Stimulated activated effector memory CD8-positive, alpha-beta T cell treated with anti-CD3 and anti-CD28 coated beads, Interleukin-12 subunit alpha, Interleukin-12 subunit beta, amount 100 ng/mL, for 72 hours (primary cell): ENCODE measurements around the gene CPD.
"Not testable (repeated sequence)": the region's sequence is repeated elsewhere in the genome, so short reads cannot be mapped to it uniquely, and the experiment has no call there.

Experiments used
- ATAC-seq: fragments of 150-1000 bp; cut with Tn5 transposase; 2 replicates; pipeline ENCODE4 v1.10.0; 2021
- DNase-seq, 2 donors: peaks; one replicate each; pipeline ENCODE4 v3.0.0; 2021 to 2022; ENCODE audit warnings: low spot score in 2 of 2
- H3K27ac Mint-ChIP-seq: one replicate; pipeline ENCODE4 v1.8.0; 2022; ENCODE audit warnings: mild to moderate bottlenecking, mixed read lengths
- H3K36me3 Mint-ChIP-seq: one replicate; pipeline ENCODE4 v1.8.0; 2022; ENCODE audit warnings: mild to moderate bottlenecking, mixed read lengths
- H3K4me1 Mint-ChIP-seq: one replicate; pipeline ENCODE4 v1.8.0; 2022; ENCODE audit warnings: mixed read lengths
- H3K4me3 Mint-ChIP-seq: one replicate; pipeline ENCODE4 v1.8.0; 2022; ENCODE audit warnings: mild to moderate bottlenecking, mixed read lengths
- H3K9me3 Mint-ChIP-seq: one replicate; pipeline ENCODE4 v1.8.0; 2022; ENCODE audit warnings: mixed read lengths

The CPD gene

GRCh38 chr17:30393491-30393890 is 14.8 kb downstream of the CPD start:
- Mint-ChIP-seq H3K4me3 (no peak overlapping the region), H3K4me1 (peaks cover 26% of the 10 kb centered on the region), H3K9me3 (no peaks in the 10 kb centered on the region), H3K27ac (no peak overlapping the region), H3K36me3 (peaks cover 50% of the 10 kb centered on the region)
- ATAC-seq = no peak
- DNase-seq = no peak

- DNase-seq (no peak), ATAC-seq (no peak)
- Mint-ChIP-seq H3K27ac (no peak overlapping the region), H3K36me3 (peaks cover 51% of the 10 kb centered on the region), H3K9me3 (no peaks in the 10 kb centered on the region), H3K4me1 (peaks cover 26% of the 10 kb centered on the region), H3K4me3 (no peak overlapping the region)
Measured at GRCh38 chr17:30393911-30394867, 15.5 kb downstream of the CPD start.

- DNase-seq (no peak), ATAC-seq (no peak)
- H3K4me1 Mint-ChIP-seq = peaks cover 31% of the 10 kb centered on the region
- no peak overlapping the region for H3K27ac Mint-ChIP-seq
- peaks cover 52% of the 10 kb centered on the region for H3K36me3 Mint-ChIP-seq
- H3K9me3 Mint-ChIP-seq = no peaks in the 10 kb centered on the region
- H3K4me3 Mint-ChIP-seq = no peak overlapping the region
Measured at GRCh38 chr17:30395398-30396022, 16.8 kb downstream of the CPD start.

GRCh38 chr17:30396129-30396528 is 17.4 kb downstream of the CPD start:
- no peak overlapping the region for H3K27ac Mint-ChIP-seq
- no peaks in the 10 kb centered on the region for H3K9me3 Mint-ChIP-seq
- peaks cover 50% of the 10 kb centered on the region for H3K36me3 Mint-ChIP-seq
- H3K4me1 Mint-ChIP-seq = peaks cover 34% of the 10 kb centered on the region
- ATAC-seq (no peak), DNase-seq (no peak)
- no peak overlapping the region for H3K4me3 Mint-ChIP-seq

GRCh38 chr17:30396612-30397011 is 17.9 kb downstream of the CPD start:
- DNase-seq (no peak), ATAC-seq (no peak)
- H3K4me3 Mint-ChIP-seq = no peak overlapping the region
- peaks cover 39% of the 10 kb centered on the region for H3K4me1 Mint-ChIP-seq
- H3K27ac Mint-ChIP-seq = no peak overlapping the region
- H3K9me3 Mint-ChIP-seq = no peaks in the 10 kb centered on the region
- H3K36me3 Mint-ChIP-seq = peaks cover 50% of the 10 kb centered on the region

GRCh38 chr17:30398328-30399041 is 19.8 kb downstream of the CPD start:
- Mint-ChIP-seq H3K4me1 (peaks cover 39% of the 10 kb centered on the region), H3K27ac (no peak overlapping the region), H3K9me3 (no peaks in the 10 kb centered on the region), H3K4me3 (no peak overlapping the region), H3K36me3 (peaks cover 45% of the 10 kb centered on the region)
- ATAC-seq (no peak), DNase-seq (no peak)

GRCh38 chr17:30401097-30401496 is 22.4 kb downstream of the CPD start:
- DNase-seq (no peak), ATAC-seq (no peak)
- H3K4me3 Mint-ChIP-seq = no peak overlapping the region
- no peaks in the 10 kb centered on the region for H3K9me3 Mint-ChIP-seq
- peaks cover 33% of the 10 kb centered on the region for H3K4me1 Mint-ChIP-seq
- peaks cover 39% of the 10 kb centered on the region for H3K36me3 Mint-ChIP-seq
- H3K27ac Mint-ChIP-seq = peak overlapping the region; percentile 44

GRCh38 chr17:30405161-30405560 is 26.4 kb downstream of the CPD start:
- Mint-ChIP-seq H3K36me3 (peaks cover 19% of the 10 kb centered on the region), H3K9me3 (no peaks in the 10 kb centered on the region), H3K27ac (no peak overlapping the region), H3K4me1 (peaks cover 49% of the 10 kb centered on the region), H3K4me3 (no peak overlapping the region)
- DNase-seq = no peak
- ATAC-seq = no peak

- DNase-seq, ATAC-seq, H3K4me3 Mint-ChIP-seq, H3K36me3 Mint-ChIP-seq, H3K9me3 Mint-ChIP-seq, H3K27ac Mint-ChIP-seq: not testable (repeated sequence)
- H3K4me1 Mint-ChIP-seq = peaks cover 74% of the 10 kb centered on the region
Measured at GRCh38 chr17:30410627-30411026, 31.9 kb downstream of the CPD start.

- H3K9me3 Mint-ChIP-seq, H3K4me3 Mint-ChIP-seq, ATAC-seq, H3K36me3 Mint-ChIP-seq, H3K27ac Mint-ChIP-seq, DNase-seq: not testable (repeated sequence)
- peaks cover 75% of the 10 kb centered on the region for H3K4me1 Mint-ChIP-seq
Measured at GRCh38 chr17:30412008-30412496, 33.3 kb downstream of the CPD start.

GRCh38 chr17:30413109-30413508 is 34.4 kb downstream of the CPD start:
- Mint-ChIP-seq H3K4me3 (peak overlapping the region; percentile 24), H3K36me3 (no peaks in the 10 kb centered on the region), H3K4me1 (peaks cover 73% of the 10 kb centered on the region), H3K9me3 (peaks cover 3% of the 10 kb centered on the region), H3K27ac (peak overlapping the region; percentile 91)
- DNase-seq = no peak
- ATAC-seq = peak; percentile 100

- DNase-seq = no peak
- Mint-ChIP-seq H3K36me3 (peaks cover 4% of the 10 kb centered on the region), H3K4me1 (peaks cover 61% of the 10 kb centered on the region), H3K4me3 (no peak overlapping the region), H3K27ac (no peak overlapping the region), H3K9me3 (peaks cover 3% of the 10 kb centered on the region)
- ATAC-seq = no peak
Measured at GRCh38 chr17:30414486-30414885, 35.8 kb downstream of the CPD start.

GRCh38 chr17:30415491-30415890 is 36.8 kb downstream of the CPD start:
- ATAC-seq (no peak), DNase-seq (no peak)
- Mint-ChIP-seq H3K27ac (no peak overlapping the region), H3K4me1 (peaks cover 51% of the 10 kb centered on the region), H3K36me3 (peaks cover 4% of the 10 kb centered on the region), H3K4me3 (no peak overlapping the region), H3K9me3 (peaks cover 3% of the 10 kb centered on the region)

- not testable (repeated sequence) for H3K9me3 Mint-ChIP-seq, DNase-seq, ATAC-seq, H3K27ac Mint-ChIP-seq, H3K4me3 Mint-ChIP-seq
- H3K36me3 Mint-ChIP-seq = peaks cover 23% of the 10 kb centered on the region
- H3K4me1 Mint-ChIP-seq = peaks cover 32% of the 10 kb centered on the region
Measured at GRCh38 chr17:30418070-30418469, 39.3 kb downstream of the CPD start.

- H3K4me3 Mint-ChIP-seq = no peak overlapping the region
- peaks cover 54% of the 10 kb centered on the region for H3K36me3 Mint-ChIP-seq
Measured at GRCh38 chr17:30421592-30421991, 42.9 kb downstream of the CPD start.

More at GRCh38 chr17:30421592-30421991, 42.9 kb downstream of the CPD start:
- Mint-ChIP-seq H3K9me3 (no peaks in the 10 kb centered on the region), H3K27ac (no peak overlapping the region), H3K4me1 (peaks cover 15% of the 10 kb centered on the region)
- ATAC-seq (no peak), DNase-seq (no peak)
